B cell (primary cell): Measurements from ENCODE around the gene MAP7D2.

Source experiments
- CTCF ChIP-seq: fragments of 200-600 bp; IDR thresholded peaks from one replicate; pipeline ENCODE4 v1.8.0; 2022; ENCODE audit warnings: antibody characterized with exemption, mild to moderate bottlenecking
- EZH2 ChIP-seq: IDR thresholded peaks from 2 replicates; pipeline ENCODE4 v1.6.1; 2012; ENCODE audit warnings: borderline replicate concordance, low read depth, mild to moderate bottlenecking, moderate library complexity, low read length; ENCODE audit not compliant: insufficient read depth, poor library complexity, severe bottlenecking

- TF ChIP-seq CTCF, result no peak
- no peak for TF ChIP-seq EZH2
Measured at GRCh38 chrX:20147561-20147960, 30.9 kb upstream of the MAP7D2 start.
